Loucy (cell line): ENCODE measurements around the gene CCDC33.

ENCODE experiments used
- CTCF ChIP-seq: fragments of 200-600 bp; sonication (generic); conservative IDR thresholded peaks from 2 replicates; pipeline ENCODE4 v1.5.1; 2014; ENCODE audit warnings: mild to moderate bottlenecking, antibody characterized with exemption, low read length
- EZH2phosphoT487 ChIP-seq: fragments of 200-600 bp; IDR thresholded peaks from 2 replicates; pipeline ENCODE4 v1.6.1; 2018; ENCODE audit warnings: antibody characterized with exemption, mild to moderate bottlenecking, moderate library complexity, borderline replicate concordance

GRCh38 chr15:74269362-74270035 is 33.4 kb downstream of the CCDC33 start:
- TF ChIP-seq CTCF (no peak), EZH2phosphoT487 (no peak)
